Keratinocyte (primary cell): ENCODE results near the gene LYPLA2. TPM values are rescaled to one million over a fixed set of nuclear protein-coding genes. Genes with fewer than 3 reads are reported as not detected.
A peak's percentile ranks its signal among the peaks of the same experiment; 100 is the strongest.

ENCODE experiments used
- DNase-seq: peaks from one replicate; pipeline ENCODE4 v3.0.0-alpha.2; 2011; ENCODE audit warnings: low read depth, missing footprints, low spot score
- FAIRE-seq: peaks from 2 replicates; lab custom pipeline; 2011; peaks lifted over from hg19 to GRCh38; lab: Jason Lieb, UNC
- H2AFZ ChIP-seq: 2 replicates; pipeline ENCODE4 v1.6.0; 2012; ENCODE audit warnings: low read length, control low read depth, inconsistent platforms; ENCODE audit not compliant: control insufficient read depth
- H3K27ac ChIP-seq: 2 replicates; pipeline ENCODE4 v1.5.1; 2011; ENCODE audit warnings: low read length; ENCODE audit not compliant: control insufficient read depth, insufficient read depth
- H3K27me3 ChIP-seq: 3 replicates; pipeline ENCODE4 v1.6.0; 2011; ENCODE audit warnings: low read length; ENCODE audit not compliant: control insufficient read depth, insufficient read depth; ENCODE audit errors: extremely low read depth
- H3K36me3 ChIP-seq, 2 experiments: 2 replicates in 1 of 2; 3 replicates in 1 of 2; pipeline ENCODE4 v1.5.1; 2011; ENCODE audit warnings: low read length in 2 of 2, mild to moderate bottlenecking in 1 of 2; ENCODE audit not compliant: control insufficient read depth in 2 of 2, insufficient read depth in 2 of 2; ENCODE audit errors: extremely low read depth in 1 of 2
- H3K4me1 ChIP-seq: 3 replicates; pipeline ENCODE4 v1.5.1; 2011; ENCODE audit warnings: low read length; ENCODE audit not compliant: control insufficient read depth, insufficient read depth; ENCODE audit errors: extremely low read depth
- H3K4me2 ChIP-seq: 3 replicates; pipeline ENCODE4 v1.6.0; 2011; ENCODE audit warnings: low read depth, low read length; ENCODE audit not compliant: control insufficient read depth, insufficient read depth; ENCODE audit errors: extremely low read depth
- H3K4me3 ChIP-seq, 3 experiments: fragments of 200-600 bp in 1 of 3; sonication (generic) in 1 of 3; 2 replicates in 2 of 3; 3 replicates in 1 of 3; pipeline ENCODE4 v1.5.1; 2011 to 2016; ENCODE audit warnings: low read length in 3 of 3, mild to moderate bottlenecking in 3 of 3, control low read depth in 2 of 3, inconsistent platforms in 1 of 3, low read depth in 1 of 3, mixed read lengths in 1 of 3, mixed run types in 1 of 3, moderate library complexity in 1 of 3; ENCODE audit not compliant: control insufficient read depth in 2 of 3, insufficient read depth in 2 of 3; ENCODE audit errors: extremely low read depth in 1 of 3
- H3K79me2 ChIP-seq: 2 replicates; pipeline ENCODE4 v1.6.0; 2012; ENCODE audit warnings: low read length; ENCODE audit not compliant: control insufficient read depth, insufficient read depth
- H3K9ac ChIP-seq: 3 replicates; pipeline ENCODE4 v1.6.0; 2011; ENCODE audit warnings: low read length; ENCODE audit not compliant: control insufficient read depth, insufficient read depth; ENCODE audit errors: extremely low read depth
- H3K9me1 ChIP-seq: 3 replicates; pipeline ENCODE4 v1.6.0; 2011; ENCODE audit warnings: low read length; ENCODE audit not compliant: control insufficient read depth, insufficient read depth; ENCODE audit errors: extremely low read depth
- H3K9me3 ChIP-seq: 2 replicates; pipeline ENCODE4 v1.5.1; 2012; ENCODE audit warnings: low read depth, low read length; ENCODE audit not compliant: control insufficient read depth
- H4K20me1 ChIP-seq: 3 replicates; pipeline ENCODE4 v1.6.0; 2011; ENCODE audit warnings: low read length; ENCODE audit not compliant: control insufficient read depth, insufficient read depth; ENCODE audit errors: extremely low read depth
- CTCF ChIP-seq, 3 experiments: IDR thresholded peaks in 1 of 3; conservative IDR thresholded peaks in 1 of 3; optimal IDR thresholded peaks in 1 of 3; 2 replicates in 2 of 3; 3 replicates in 1 of 3; pipeline versions ENCODE3 to v1.5.1; 2011; ENCODE audit warnings: low read length in 3 of 3, mild to moderate bottlenecking in 3 of 3, moderate library complexity in 2 of 3, control low read depth in 1 of 3, inconsistent platforms in 1 of 3; ENCODE audit not compliant: insufficient read depth in 2 of 3; ENCODE audit errors: extremely low read depth in 1 of 3
- EZH2 ChIP-seq: IDR thresholded peaks from one replicate; pipeline ENCODE4 v1.6.1; 2012; ENCODE audit warnings: inconsistent platforms, mild to moderate bottlenecking, low read length, moderate library complexity
- dilution Hi-C: fragments of 300-500 bp; cut with MboI; formaldehyde crosslinking; loops from one replicate; pipeline ENCODE4 v1.7.0; 2020; ENCODE audit warnings: low sequenced_read_pairs; ENCODE audit not compliant: extremely low pct_ligation_motif_present
- polyA plus RNA-seq, 5 experiments: library from polyadenylated mRNA; depleted of rRNA in 3 of 5; stranded (reverse) in 3 of 5; stranded (forward) in 1 of 5; unstranded in 1 of 5; fragments of >200 nt; gene quantifications; 1 replicate in 1 of 5; 2 replicates in 3 of 5; 3 replicates in 1 of 5; pipeline versions ENCODE4 v1.2.1 to v1.2.3, GENCODE V29; 2011 to 2012; ENCODE audit warnings: missing spikeins in 2 of 5, low read depth in 1 of 5, low replicate concordance in 1 of 5

The LYPLA2 gene
- polyA plus RNA-seq, 1 donor (not counting 4 experiments of a cell fraction or from before 2014, with no cell fraction given) = 51.7 TPM

DNA sequence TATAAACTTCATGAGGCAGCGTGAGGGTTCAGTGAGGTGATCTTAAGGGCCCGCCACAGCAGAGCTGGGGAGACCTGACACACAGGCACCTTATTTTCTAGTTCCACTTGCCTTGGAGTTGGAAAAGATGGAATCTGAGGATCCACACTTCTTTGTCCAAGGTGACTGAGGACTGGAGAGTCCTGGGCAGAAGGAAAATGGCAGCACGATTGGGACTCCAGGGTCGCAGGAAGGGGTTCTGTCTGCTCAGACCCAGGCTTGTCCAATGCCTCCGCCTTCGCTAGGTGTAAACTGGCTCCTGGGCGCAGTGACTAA lies 8.3 kb downstream of the LYPLA2 start:
- FAIRE-seq (peak; percentile 89), DNase-seq (no peak)
- TF ChIP-seq CTCF (optimal IDR thresholded peaks at IDR 0.05 in 1 of 3, IDR thresholded peaks at IDR 0.05 in 1 of 3, conservative IDR thresholded peaks at IDR 0.05 in 1 of 3; ENCODE audit: extremely low read depth in 1 of 3, insufficient read depth in 2 of 3, low read length in 3 of 3) (no peak), EZH2 (no peak)
- dilution Hi-C loops = no loop called here
- H3K9me1 ChIP-seq = no peaks in the 10 kb centered on the region
- peaks cover 14% of the 10 kb centered on the region for H3K4me1 ChIP-seq
- H2AFZ ChIP-seq = no peak overlapping the region
- peaks cover 27 to 30% of the 10 kb centered on the region in 2 experiments for H3K36me3 ChIP-seq
- no peaks in the 10 kb centered on the region for H4K20me1 ChIP-seq
- no peaks in the 10 kb centered on the region for H3K27me3 ChIP-seq
- peak overlapping the region; percentile 83 for H3K27ac ChIP-seq
- peak overlapping the region; percentile 83 for H3K9ac ChIP-seq
- H3K79me2 ChIP-seq = peaks cover 1% of the 10 kb centered on the region
- peak overlapping the region; percentile 99 for H3K4me2 ChIP-seq
- no peaks in the 10 kb centered on the region for H3K9me3 ChIP-seq
- H3K4me3 ChIP-seq = peak overlapping the region; percentile 4 to 93 (median 82)

DNA sequence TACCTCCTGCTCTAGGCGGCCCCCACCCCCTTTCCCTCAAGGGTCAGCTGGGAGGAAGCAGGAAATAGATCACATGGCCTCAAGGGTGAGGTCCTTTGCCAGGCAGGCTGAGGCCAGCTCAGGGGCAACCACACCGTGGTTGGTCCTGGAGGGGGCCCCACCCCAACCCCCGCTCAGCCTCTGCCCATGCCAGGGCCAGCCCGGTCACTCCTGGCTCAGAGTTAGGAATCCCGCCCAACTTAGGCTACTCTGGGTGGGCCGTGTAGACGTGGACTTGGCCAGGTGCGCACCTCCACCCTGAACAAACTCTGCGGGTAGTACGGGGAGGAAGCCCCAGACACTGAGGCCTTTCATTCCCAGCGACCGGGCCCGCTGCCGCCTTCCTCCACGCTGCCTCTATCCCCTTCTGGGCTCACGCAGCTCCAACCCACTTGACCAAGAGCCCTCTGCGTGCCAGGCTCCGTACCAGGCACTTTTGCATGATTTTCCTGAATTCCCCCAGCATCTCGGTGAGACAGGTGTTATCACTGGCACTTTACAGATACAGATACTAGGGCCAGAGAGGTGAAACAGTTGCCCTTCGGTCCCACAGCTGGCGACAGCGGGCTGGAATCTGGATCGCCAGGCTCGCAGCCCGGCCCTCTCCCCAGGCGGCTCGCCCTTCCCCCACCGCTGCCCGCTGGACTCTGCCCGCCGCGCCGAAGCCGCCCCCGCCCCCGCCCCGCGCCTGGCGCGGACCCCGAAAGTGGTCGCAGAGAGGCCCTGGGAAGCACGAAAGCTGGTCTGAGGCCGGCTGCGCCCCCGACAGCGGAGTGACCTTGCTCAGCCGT lies 8.8 kb downstream of the LYPLA2 start:
- dilution Hi-C loops = no loop called here
- H3K4me2 ChIP-seq = peak overlapping the region; percentile 99
- no peaks in the 10 kb centered on the region for H3K9me3 ChIP-seq
- H3K4me1 ChIP-seq = peaks cover 14% of the 10 kb centered on the region
- no peak for TF ChIP-seq EZH2
- no peak for TF ChIP-seq CTCF (optimal IDR thresholded peaks at IDR 0.05 in 1 of 3, IDR thresholded peaks at IDR 0.05 in 1 of 3, conservative IDR thresholded peaks at IDR 0.05 in 1 of 3; ENCODE audit: extremely low read depth in 1 of 3, insufficient read depth in 2 of 3, low read length in 3 of 3)
- peaks cover 1% of the 10 kb centered on the region for H3K79me2 ChIP-seq
- no peak for FAIRE-seq
- H3K27ac ChIP-seq = peak overlapping the region; percentile 83
- H3K9ac ChIP-seq = peak overlapping the region; percentile 83
- no peaks in the 10 kb centered on the region for H3K27me3 ChIP-seq
- peaks cover 27% of the 10 kb centered on the region in 2 experiments for H3K36me3 ChIP-seq
- H4K20me1 ChIP-seq = no peaks in the 10 kb centered on the region
- peak; percentile 62 for DNase-seq
- no peak overlapping the region for H2AFZ ChIP-seq
- H3K4me3 ChIP-seq = peak overlapping the region; percentile 63 to 93 (median 82)
- no peaks in the 10 kb centered on the region for H3K9me1 ChIP-seq
